NCI-H2029 (cell line): ENCODE results near the gene FOXO3B.
"Not testable (repeated sequence)": the region's sequence is repeated elsewhere in the genome, so short reads cannot be mapped to it uniquely, and the experiment has no call there.

Experiments
- DNase-seq: peaks from one replicate; lab custom pipeline; 2025; lab: John Stamatoyannopoulos, UW

FOXO3B gene

GRCh38 chr17:18650094-18650493 is 32.0 kb downstream of the FOXO3B start:
- not testable (repeated sequence) for DNase-seq

DNA sequence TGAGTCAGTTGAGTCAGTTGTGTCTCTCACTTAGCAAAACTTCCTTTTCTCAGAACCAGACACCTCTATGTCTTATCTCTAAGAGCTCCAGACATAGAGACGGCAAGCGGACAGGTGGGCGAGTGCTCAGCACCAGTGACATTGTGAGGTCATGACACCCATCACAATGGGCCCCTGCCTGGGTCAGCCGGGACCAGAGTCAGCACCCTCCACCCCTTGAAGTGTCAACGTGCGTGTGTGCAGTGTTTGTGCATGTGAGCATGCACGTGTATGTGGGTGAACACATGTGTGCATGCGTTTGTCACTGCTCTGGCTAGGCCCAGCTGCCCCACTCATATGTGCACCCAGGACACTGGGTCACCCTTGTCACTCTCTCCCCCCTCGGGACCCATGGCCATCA is 37.8 kb downstream of the FOXO3B start, which contains the start of gene TBC1D28:
Gene TBC1D28, minus strand, starts transcription at position 101 of the 400 bp plus-strand sequence. CDS start 3,039 bp downstream, outside the sequence.
- DNase-seq: not testable (repeated sequence)

DNA sequence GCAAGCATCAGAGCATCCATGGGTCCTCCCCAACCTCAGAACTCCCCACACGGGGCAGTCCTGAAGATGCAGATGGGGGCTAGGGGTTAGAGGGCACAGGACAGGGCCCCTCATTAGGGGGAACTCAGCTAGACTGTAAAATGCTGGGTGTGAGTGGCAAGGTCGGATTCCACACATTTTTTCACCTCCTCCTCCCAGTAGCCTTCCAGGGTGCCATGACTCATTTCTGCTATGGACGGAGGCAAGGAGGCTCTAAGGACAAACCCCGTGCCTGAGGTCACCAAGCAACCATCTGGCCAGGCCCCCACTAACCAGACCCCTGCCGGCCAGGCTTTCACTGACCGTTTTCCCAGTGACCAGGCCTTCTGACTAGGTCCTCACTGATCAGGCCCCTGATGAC is 39.0 kb downstream of the FOXO3B start:
- not testable (repeated sequence) for DNase-seq

DNA sequence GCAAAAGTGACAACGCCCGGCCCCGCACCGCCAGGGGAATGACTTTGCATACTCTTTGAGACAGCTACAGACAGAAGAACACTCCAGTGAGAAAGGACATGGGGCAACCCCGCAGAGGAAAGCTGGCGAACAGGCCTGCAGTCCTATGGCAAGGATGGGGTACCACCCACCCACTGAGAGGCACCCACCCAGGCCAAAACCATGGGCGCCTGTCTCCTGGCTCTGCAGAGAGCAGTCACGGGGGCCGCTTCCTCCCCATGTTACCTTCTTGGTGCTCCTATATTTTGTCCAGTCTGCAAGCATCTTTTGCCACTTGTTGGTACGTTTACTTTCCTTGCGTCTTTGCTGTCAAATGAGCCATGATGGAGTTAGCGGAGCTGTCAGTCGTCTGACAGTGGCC is 43.8 kb downstream of the FOXO3B start:
- not testable (repeated sequence) for DNase-seq

- not testable (repeated sequence) for DNase-seq
Measured at GRCh38 chr17:18636237-18636636, 45.9 kb downstream of the FOXO3B start.

DNA sequence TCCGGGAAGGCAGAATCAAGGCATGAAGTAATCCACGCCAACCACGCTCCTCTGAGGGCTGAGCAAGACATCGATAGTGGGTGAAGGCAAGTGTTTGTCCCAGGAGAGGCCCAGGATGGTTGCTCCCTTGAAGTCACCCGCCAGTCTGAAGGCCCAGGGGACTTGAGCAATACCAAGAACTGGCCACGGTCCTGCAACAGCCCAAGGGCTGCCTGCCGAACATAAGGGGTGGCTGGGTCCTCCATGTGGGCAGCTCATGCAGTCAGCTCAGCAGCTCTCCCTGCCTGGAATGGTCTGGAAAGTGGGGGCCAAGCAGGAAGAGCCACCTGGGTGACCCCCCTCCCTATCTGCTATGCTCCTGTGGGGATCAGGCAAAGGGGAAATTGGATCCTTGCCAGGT is 46.3 kb downstream of the FOXO3B start:
- not testable (repeated sequence) for DNase-seq

- DNase-seq: not testable (repeated sequence)
Measured at GRCh38 chr17:18634550-18635263, 47.4 kb downstream of the FOXO3B start.
